HG03159 (cell line): ENCODE data around the gene PISD.
"Not testable (repeated sequence)": the region's sequence is repeated elsewhere in the genome, so short reads cannot be mapped to it uniquely, and the experiment has no call there.

Source experiments
- ATAC-seq: cut with Tn5 transposase; IDR thresholded peaks from one replicate; pipeline ENCODE4 v1.9.1; 2021; ENCODE audit warnings: mild to moderate bottlenecking, moderate library complexity; ENCODE audit not compliant: unreplicated experiment

The PISD gene

DNA sequence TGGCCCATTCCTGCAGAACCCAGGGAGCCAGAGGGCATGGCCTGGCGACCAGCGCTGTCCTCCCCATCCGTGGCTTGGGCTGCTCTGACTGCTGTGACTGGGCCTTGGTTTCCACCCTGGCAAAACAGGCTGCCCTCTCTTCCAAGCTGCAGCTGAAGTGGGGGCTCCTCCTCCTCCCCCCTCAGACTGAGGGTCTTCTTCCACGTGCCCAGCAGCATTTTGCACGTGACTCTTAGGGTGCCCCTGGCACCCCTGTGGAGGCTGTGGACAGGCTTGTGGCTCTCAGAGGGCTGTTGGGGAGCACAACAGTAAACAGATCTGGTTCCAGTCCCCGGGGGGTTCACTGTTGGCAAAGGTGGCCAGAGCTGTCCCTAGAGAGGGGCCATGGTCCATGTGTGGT lies 51.4 kb downstream of the PISD start:
- no peak for ATAC-seq

DNA sequence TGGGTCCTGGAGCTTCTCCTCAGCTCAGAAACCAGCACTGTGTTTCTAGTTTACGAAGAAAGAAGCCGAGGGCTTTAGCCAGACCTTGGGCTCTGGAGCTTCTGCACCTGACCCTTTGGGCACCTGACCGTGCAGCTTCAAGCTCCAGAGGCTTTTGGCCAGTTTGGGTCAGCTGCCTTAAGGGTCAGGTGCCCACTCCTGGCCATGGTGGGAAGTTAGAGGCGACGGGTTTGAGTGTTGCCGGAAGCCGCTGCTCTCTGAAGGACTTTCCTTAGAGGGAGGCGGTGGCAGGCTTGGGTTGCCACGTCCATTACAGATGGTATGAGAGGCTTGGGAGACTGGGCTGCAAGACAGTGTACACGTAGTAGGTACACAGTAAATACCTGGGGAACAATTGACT lies 52.3 kb downstream of the PISD start:
- ATAC-seq, result no peak

DNA sequence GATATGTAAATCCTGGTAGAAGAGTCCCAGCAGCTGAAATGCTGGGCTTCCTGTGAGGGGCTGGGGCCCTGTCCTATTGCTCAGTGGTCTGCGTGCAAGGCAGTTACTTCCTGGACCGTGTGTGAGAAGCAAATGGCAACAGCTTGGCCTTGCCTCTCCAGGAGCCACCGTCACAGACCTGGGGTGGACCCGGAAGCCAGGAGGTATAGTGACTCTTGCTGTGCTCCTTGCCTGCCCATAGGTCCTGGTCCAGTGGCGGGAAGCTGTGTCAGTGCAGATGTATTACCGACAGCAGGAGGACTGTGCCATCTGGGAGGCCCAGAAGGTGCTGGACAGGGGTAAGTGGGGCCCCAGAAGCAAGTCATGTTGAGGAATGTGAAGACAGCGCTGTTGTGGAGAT lies 54.3 kb downstream of the PISD start:
- ATAC-seq, result no peak

DNA sequence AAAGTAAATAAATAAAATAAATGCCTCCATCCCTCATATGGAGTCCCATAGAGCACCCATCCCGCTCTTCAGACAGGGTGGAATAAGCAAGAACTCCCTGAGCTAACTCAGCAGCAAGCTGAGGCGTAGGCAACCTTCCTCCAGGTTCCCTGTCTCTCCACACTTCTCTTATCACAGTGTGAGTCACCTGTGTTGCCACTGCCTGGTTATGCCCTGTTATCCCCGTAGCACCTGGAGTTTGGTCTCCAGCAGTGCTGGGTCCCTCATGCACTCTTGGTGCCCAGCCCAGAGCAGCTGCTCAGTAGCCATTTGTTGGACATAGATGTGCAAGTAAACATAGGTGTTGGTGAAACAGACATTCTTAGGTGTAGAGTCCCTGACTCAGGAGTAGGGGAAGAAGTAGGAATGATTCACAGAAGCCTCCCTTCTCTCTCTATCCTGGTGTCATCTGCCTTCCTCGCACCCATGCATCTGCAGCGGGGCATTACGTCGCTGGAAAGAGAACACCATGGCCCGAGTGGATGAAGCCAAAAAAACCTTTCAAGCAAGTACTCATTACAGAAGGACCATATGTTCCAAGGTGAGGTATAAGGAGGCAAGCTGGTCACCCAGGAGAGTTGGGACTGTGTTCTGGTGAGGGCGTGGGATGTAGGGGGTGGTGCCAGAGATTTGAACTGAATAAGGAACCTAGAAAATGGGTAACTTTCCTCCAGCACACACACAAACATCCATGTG lies 56.0 kb downstream of the PISD start:
- ATAC-seq, result no peak

DNA sequence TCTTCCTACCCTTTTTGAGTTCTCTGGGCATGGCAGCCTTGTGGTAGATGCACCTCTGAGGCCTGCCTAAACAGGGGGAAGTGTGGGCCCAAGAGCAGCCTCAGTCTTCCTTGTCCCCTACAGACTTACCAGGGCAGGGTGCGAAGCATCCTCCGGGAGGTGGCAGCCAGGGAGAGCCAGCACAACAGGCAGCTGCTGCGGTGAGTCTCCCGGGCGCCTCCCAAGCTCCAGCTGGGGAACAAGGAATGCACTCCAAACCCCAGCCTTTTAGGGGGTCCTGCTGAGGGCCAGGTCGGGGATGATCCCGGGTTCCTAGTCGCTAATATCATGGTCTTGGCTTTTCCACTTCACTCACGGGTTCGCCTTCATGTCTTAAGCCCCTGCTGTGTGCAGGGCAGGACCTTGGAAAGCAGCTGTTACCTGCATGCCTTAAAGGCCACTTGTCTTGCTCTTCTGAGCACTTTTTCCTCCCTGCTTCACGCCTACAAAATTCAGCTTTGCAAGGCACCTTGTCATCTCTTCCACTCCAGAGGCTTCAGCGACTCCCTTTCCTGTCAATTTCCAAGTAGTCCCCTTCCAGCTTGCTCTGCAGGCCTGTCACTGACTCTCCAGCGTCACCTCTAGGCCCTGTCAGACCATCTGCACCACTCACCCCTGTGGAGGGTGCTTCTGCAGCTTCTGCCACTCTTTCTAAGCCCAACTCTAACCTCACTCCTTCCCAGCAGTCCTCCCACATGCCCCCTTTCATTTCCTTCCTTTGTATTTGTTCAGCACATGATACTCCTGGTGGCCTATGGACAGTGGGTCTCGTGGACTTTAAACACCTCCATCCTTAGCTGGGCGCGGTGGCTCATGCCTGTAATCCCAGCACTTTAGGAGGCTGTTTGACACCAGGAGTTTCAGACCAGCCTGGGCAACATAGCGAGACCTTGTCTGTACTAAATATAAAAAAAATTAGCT lies 57.0 kb downstream of the PISD start:
- no peak for ATAC-seq

DNA sequence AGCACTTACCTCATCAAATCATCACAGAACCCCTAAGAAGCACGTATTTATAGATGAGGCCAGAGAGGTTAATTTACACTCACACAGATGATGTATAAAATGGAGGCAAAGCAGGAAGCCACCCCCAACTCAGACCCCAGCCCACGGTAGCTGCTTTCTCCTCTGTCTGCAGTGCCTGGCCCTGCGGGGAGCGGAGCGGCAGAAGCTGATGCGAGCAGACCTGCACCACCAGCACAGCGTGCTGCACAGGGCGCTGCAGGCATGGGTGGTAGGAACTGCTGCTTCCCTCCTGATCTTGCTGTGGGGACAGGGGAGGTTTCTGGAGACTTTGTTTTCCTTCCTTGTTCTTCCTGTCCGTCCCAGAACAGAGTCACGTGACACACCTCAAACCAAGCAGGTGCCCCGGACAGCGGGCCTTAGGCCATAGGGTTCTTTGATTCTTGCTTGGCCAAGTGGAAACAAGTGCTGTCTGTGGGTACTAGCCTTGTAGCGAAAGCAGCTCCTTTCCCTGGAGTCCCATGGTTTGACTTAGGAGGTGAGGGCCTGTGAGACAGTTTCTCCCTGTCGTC lies 57.8 kb downstream of the PISD start:
- no peak for ATAC-seq

DNA sequence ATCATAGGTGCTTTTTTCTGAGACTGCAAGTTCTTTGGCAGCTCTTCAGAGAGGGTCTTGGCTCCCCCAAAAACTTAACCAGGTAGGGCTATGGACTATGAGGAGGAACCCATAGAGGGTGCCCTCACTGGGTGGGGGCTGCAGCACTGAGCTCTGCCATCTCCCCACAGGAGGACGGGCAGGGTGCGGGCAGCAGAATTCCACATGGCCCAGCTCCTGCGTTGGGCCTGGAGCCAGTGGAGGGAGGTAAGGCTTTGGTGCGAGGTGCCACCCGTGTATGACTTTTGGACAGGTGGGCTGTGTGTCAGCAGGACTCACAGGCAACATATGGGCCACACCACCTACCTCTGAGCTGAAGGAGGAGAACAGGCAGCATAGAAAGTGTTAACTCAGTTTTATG lies 58.4 kb downstream of the PISD start:
- ATAC-seq, result no peak

DNA sequence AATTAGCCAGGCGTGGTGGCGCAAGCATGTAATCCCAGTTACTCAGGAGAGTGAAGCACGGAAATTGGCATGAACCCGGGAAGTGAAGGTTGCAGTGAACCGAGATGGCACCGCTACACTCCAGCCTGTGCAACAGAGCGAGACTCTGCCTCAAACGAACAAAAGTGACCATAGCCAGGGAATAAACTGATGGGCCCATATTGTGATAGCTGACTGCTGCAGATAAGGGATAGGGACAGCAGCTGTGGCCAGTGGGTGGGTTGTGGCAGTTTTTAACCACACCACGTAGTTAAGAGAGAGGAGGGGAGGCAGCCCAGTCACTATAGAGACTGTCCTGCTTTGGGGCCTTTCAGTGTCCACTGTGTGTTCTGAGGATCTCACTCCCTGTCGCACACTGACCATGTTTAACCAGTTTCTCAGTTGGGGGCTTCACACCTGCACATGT lies 58.9 kb downstream of the PISD start:
- ATAC-seq, result no peak

DNA sequence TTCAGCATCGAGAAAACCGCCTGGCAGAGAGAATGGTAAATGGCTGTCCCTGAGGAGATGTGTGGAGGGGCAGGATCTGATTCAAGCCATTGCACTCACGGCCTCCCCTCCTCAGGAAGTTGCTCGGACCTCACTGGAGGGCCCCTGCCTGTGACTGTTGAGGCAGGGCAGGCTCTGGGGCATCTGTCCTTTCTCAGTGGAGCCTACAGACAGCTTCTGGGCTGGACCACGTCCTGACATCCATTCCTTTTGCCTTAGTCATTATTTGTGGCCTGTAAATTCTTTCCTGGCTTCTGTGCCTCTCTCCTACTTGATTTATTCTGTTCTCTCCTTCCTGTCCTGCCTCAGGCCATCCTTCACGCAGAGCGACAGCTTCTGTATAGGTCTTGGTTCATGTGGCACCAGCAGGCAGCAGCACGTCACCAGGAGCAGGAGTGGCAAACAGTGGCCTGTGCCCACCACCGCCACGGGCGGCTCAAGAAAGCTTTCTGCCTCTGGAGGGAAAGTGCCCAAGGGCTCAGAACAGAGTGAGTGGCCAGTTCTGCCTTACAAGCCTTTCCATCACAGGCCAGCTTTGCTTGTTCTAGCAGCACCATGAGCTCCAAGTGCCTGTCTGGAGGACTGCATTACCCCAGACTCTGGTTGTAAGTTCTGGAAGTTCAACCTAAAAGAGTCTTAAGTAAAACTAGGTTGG lies 59.6 kb downstream of the PISD start:
- no peak for ATAC-seq

DNA sequence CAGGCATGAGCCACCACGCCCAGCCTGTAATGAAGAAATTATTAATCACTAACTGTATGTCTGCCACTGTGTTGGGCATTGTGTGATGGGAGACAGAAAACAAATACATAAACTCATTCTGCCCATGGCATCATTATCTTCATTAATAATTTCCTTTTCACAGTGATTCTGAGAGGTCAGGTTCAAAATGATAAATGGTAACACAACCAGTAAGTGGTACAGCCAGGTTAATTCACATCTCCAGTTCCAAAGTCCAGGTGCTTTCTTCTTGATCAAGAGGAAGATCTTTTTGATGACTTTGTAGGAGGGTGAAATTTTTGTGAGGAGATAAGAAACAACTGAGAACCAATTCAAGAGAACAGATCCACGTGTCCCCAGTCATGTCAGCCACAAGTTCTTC lies 66.7 kb downstream of the PISD start:
- no peak for ATAC-seq

DNA sequence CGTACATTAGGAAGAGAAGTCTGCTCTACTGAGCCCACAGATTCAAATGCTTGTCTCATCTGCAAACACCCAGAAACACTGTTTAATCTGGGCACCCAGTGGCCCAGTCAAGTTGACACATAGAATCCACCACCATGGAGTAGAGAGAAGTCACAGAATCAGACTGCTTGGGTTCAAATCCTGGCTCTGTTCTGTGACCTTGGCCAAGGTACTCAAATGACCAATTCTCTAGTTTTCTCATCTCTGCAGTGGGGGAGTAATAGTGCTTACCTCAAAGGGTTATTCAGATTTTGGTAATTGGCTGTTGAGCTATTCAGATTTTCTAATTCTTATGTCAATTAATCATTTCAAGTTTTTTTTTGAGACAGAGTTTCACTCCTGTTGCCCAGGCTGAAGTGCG lies 71.9 kb downstream of the PISD start:
- ATAC-seq, result not testable (repeated sequence)

DNA sequence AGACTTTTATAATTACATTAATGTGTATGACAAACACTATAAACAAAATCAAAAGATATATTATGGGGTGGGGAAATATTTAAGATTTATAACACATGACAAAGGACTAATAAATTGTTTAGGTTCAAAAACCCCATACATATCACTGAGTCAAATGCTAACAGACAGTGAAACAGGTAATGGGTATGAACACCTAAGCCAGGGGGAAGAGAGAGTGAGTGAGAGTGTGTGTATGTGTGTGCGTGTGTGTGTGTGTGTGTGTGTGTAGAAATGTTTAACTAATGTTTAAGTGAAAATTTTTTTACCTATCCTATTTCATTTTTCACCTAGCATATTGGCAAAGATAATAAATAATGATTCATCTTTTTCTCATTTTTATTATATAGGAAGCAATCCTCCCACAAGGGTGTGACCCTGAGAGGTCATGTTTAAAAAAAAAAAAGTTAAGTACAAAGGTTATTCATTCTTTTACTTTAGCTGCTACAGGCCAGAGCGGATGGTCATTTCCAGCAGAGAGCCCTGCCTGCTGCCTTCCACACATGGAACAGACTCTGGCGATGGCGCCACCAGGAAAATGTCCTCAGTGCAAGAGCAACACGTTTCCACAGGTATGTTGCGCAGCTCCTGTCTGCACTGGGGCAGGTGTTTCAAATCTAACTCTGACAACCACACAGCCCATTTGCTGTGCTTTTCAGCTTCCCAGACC lies 72.9 kb downstream of the PISD start:
- no peak for ATAC-seq

DNA sequence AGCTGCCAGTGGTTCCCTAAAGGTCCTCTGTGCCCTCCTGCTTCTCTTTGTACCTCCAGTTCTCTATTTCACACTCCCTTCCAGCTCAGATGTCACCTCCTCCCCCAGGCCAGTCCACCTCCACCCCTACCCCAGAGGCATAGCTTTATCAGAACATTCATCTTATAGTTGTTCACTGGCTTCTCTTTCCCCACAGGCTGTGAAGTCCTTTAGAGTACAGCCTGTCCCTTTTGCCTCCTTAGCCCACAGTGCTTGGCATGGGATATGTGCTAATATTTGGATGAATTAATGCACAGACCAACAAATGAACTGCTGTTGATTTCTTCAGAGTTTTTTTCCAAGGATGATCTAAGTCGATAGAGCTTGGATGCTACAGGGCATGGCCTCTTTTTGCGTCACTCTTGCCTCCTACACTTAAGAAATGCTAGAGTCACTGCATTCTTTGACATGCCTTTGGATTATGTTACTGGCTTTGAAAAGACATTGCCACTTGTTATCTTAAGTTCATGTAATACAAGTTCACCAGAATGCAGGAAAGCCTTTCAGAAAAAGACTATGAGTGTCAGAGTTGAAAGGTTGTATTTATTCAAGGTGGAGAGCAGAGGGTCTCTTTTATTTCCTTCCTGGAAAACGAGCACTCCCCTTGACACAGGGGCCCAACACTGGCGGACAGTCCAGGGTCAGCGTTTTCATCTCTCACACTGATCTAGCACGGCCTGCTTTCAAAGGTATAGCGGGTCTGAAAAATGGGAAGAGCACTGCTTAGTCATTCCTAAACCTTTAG lies 75.7 kb downstream of the PISD start:
- ATAC-seq, result no peak

DNA sequence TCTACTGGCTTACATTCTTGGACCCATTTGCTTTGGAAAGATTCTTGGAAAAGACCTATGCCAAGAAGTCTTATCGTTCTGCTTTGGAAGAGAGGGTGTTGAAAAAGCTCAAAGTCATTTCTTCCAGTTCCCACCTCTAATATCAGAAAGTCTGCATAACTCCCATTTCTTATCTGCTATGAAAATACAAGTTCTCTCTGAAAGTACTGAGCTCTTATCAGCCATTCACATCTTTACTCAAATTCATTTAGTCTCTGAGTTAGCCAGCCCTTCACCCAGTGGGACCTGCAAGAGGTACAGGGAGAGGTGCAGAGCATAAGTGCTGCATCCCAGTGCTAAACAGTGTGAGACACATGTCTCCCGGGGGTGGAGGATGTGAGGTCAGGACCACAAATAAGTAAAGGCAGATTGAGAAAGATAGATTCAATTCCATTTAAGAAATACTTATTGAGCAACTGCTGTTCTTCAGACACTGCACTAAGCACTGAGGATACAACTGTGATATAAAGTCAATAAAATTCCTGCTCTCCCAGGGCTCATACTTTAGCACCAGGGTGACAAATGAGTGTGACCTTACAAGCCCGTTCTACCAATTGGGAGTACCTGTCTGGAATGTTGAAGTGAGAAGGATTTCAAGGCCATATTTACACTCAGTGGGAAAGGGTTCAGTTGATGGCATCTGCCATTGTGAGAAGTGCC lies 76.7 kb downstream of the PISD start:
- ATAC-seq, result no peak

DNA sequence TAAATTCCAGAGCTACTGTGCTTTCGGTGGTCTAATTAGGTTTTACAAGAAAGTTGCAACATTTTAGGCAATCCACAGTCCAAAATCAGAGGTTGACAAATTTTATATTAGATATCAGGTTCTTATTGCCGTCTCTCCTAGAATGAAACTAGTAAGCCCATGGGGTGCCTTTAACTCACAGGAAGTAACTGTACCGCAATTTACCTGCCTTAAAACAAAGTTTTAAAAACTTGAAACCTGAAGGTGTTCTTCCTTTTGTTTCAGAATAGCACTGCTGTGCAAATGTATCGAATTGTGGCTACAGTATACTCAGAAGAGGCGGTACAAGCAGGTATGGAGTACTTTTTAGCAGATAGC lies 77.2 kb downstream of the PISD start:
- no peak for ATAC-seq

DNA sequence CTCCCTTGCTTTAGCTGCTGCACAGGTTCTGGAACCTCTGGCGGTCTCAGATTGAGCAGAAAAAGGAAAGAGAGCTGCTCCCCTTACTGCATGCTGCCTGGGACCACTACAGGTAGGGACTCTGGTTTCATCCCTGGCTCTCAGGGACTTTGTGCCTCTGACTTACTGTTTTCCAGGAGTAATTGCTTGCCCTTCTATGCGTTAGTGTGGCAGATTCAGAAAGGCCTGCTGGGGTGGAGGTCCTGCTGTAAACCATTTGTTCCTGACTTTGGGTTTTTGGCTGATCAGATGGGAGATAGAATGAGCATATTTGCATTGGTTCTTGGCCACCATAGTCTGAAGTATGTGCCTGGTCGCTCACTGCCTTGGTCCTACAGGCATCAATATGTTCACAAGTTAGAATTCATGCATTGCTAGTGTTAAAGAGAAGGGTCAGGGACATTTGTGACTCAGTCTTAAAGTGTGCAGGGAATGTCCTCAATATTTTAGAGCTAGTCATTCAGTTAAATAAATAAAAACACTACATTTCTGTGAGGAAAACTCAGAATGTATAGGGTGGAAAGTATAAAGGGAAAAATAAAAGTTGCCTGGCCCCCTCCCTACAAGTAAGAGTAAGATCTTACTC lies 78.0 kb downstream of the PISD start:
- no peak for ATAC-seq

DNA sequence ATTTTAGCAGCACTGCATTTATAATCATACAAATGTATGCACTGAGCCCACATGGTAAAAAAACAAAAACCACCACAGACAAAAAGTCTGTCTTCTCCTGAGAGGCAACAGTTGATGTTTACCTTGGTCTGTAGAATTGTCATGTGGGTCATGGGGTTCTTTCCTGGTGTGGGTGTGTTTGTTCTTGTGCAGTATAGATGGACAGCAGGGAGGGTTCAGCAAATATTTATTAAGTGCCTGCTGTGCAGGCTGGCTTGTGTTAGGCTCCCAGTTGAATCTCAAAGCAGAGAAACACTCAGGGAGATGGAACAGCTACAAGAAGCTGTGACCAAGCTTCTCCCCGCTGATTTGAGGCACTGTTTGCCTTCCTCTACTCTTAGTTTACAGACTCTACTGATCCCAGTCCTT lies 82.2 kb downstream of the PISD start:
- no peak for ATAC-seq

DNA sequence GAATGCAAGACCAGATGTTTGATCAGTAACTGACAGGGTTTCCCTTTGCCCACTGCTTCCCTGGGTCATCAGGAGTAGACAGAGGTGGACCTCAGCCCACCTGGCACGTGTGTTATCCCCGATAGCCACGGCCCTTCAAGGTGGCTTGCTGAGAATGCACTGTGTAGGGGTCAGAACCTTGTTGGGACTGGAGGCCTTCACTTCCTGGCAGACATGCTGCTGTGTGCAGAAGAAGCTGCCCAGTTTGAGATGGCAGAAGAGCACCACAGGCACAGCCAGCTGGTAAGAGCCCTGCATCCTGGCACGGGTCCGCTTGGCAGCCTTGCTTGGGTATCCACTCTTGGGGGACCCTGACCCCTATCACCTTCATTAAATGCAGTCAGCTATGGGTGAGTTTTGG lies 83.8 kb downstream of the PISD start:
- ATAC-seq, result no peak

DNA sequence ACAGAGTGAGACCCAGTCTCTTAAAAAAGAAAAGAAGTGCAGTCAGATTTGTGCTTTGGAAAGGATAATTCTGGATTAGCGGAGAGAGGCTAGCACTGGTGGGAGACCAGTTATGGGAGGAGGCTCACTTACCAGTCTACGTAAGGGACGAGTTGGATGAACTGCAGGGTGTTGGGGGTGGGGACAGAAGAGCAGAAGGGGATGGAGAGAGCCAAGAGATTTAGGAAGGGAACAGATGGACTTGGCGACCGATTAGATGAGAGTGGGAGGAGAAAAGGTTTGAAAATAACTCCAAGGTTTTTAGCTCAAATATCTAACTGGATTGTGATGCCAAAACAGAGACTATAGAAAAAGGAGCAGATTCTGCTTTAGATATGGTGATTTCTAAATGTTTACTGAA lies 84.3 kb downstream of the PISD start:
- no peak for ATAC-seq
